Inflammatory macrophage treated with lipopolysaccharide for 1 hour (primary cell): Measurements from ENCODE around the gene ZDBF2.
"Not testable (repeated sequence)": the region's sequence is repeated elsewhere in the genome, so short reads cannot be mapped to it uniquely, and the experiment has no call there.

Experiments
- DNase-seq, 2 donors: peaks; one replicate each; pipeline ENCODE4 v3.0.0-alpha.2; 2020 to 2022

Gene ZDBF2

GRCh38 chr2:206274434-206275311, at the start of gene ZDBF2:
Gene ZDBF2 (plus strand): TSS chr2:206274663. CDS start chr2:206281850, 7,187 bp downstream.
- no peak for DNase-seq

GRCh38 chr2:206225435-206226232, 48.8 kb upstream of the ZDBF2 start:
- no peak for DNase-seq

GRCh38 chr2:206228636-206229035, 45.8 kb upstream of the ZDBF2 start:
- DNase-seq, result not testable (repeated sequence)

- no peak for DNase-seq
These were observed 44.8 kb upstream of the ZDBF2 start for GRCh38 chr2:206229642-206230041.

- DNase-seq, result no peak
These were observed 44.3 kb upstream of the ZDBF2 start for GRCh38 chr2:206230060-206230762.

GRCh38 chr2:206231669-206232286, 42.7 kb upstream of the ZDBF2 start:
- no peak for DNase-seq

- DNase-seq, result no peak
These were observed 42.0 kb upstream of the ZDBF2 start for GRCh38 chr2:206232287-206233035.

GRCh38 chr2:206239157-206239556, 35.3 kb upstream of the ZDBF2 start:
- no peak for DNase-seq

- no peak for DNase-seq
These were observed 34.1 kb upstream of the ZDBF2 start for GRCh38 chr2:206240327-206240726.

- DNase-seq, result no peak
These were observed 32.7 kb upstream of the ZDBF2 start for GRCh38 chr2:206241736-206242135.

- DNase-seq, result no peak
These were observed 29.2 kb upstream of the ZDBF2 start for GRCh38 chr2:206245265-206245672.

GRCh38 chr2:206250041-206250897, 24.2 kb upstream of the ZDBF2 start:
- DNase-seq, result no peak

GRCh38 chr2:206253125-206253776, 21.2 kb upstream of the ZDBF2 start:
- no peak for DNase-seq

GRCh38 chr2:206253777-206254166, 20.7 kb upstream of the ZDBF2 start:
- no peak for DNase-seq

GRCh38 chr2:206255003-206255402, 19.5 kb upstream of the ZDBF2 start:
- no peak for DNase-seq

- DNase-seq, result no peak
These were observed 17.7 kb upstream of the ZDBF2 start for GRCh38 chr2:206256706-206257205.

GRCh38 chr2:206257350-206257749, 17.1 kb upstream of the ZDBF2 start:
- DNase-seq, result no peak

- DNase-seq, result no peak
These were observed 16.6 kb upstream of the ZDBF2 start for GRCh38 chr2:206257861-206258260.

GRCh38 chr2:206258615-206259014, 15.8 kb upstream of the ZDBF2 start:
- DNase-seq, result not testable (repeated sequence)
